Neural cell (in vitro differentiated cells): ENCODE data around the gene SUPT20HL1.

Source experiments
- CTCF ChIP-seq: fragments of 450-650 bp; IDR thresholded peaks from 2 replicates; pipeline ENCODE4 v1.5.1; 2014; ENCODE audit warnings: antibody characterized with exemption, mild to moderate bottlenecking, moderate library complexity; ENCODE audit not compliant: poor library complexity, severe bottlenecking
- MXI1 ChIP-seq: fragments of 450-650 bp; conservative IDR thresholded peaks from 2 replicates; pipeline ENCODE4 v1.6.1; 2014; ENCODE audit warnings: antibody characterized with exemption, mild to moderate bottlenecking; ENCODE audit not compliant: poor library complexity, severe bottlenecking

GRCh38 chrX:24325231-24325630 is 35.2 kb upstream of the SUPT20HL1 start:
- TF ChIP-seq MXI1 (no peak), CTCF (no peak)
